H1 (cell line): ENCODE results near the gene PPIB. TPM values are rescaled to one million over a fixed set of nuclear protein-coding genes. Genes with fewer than 3 reads are reported as not detected.
A peak's percentile ranks its signal among the peaks of the same experiment; 100 is the strongest.

Source experiments
- ATF2 ChIP-seq: IDR thresholded peaks from 2 replicates; pipeline ENCODE4 v1.6.1; 2012; ENCODE audit warnings: low read length, inconsistent platforms
- BCL11A ChIP-seq, 2 experiments: IDR thresholded peaks; one replicate each; pipeline ENCODE4 v1.6.1; 2011; ENCODE audit warnings: low read depth in 2 of 2, low read length in 2 of 2, mild to moderate bottlenecking in 2 of 2
- BRCA1 ChIP-seq: IDR thresholded peaks from 2 replicates; pipeline ENCODE4 v1.6.1; 2012; ENCODE audit warnings: low read depth, low read length, improper control_type of control experiment
- CBX5 ChIP-seq: fragments of 300-800, 300-1000 bp; sonication (generic); IDR thresholded peaks from 2 replicates; pipeline ENCODE4 v1.7.1; 2016; ENCODE audit warnings: antibody characterized with exemption, low read length, low read depth
- CBX8 ChIP-seq: fragments of 300-800, 300-1000 bp; sonication (generic); IDR thresholded peaks from 2 replicates; pipeline ENCODE4 v1.7.1; 2016; ENCODE audit warnings: low read depth, low read length, borderline replicate concordance
- CEBPB ChIP-seq: IDR thresholded peaks from 2 replicates; pipeline ENCODE4 v1.6.1; 2012; ENCODE audit warnings: low read depth, low read length
- CHD2 ChIP-seq: IDR thresholded peaks from 2 replicates; pipeline ENCODE4 v1.6.1; 2012; ENCODE audit warnings: low read length, improper control_type of control experiment
- E2F6 ChIP-seq: IDR thresholded peaks from 2 replicates; pipeline ENCODE4 v1.6.1; 2012; ENCODE audit warnings: inconsistent platforms
- EGR1 ChIP-seq: IDR thresholded peaks from 2 replicates; pipeline ENCODE4 v1.6.1; 2011; ENCODE audit warnings: low read depth, low read length, borderline replicate concordance
- GABPA ChIP-seq: IDR thresholded peaks from 2 replicates; pipeline ENCODE4 v1.6.1; 2011; ENCODE audit warnings: mild to moderate bottlenecking, low read length, moderate library complexity, borderline replicate concordance; ENCODE audit not compliant: insufficient read depth
- GTF2F1 ChIP-seq: IDR thresholded peaks from 2 replicates; pipeline ENCODE4 v1.6.1; 2012; ENCODE audit warnings: low read depth, low read length, improper control_type of control experiment, borderline replicate concordance
- KDM1A ChIP-seq: fragments of 200-600, 300-600 bp; sonication (generic); IDR thresholded peaks from 2 replicates; pipeline ENCODE4 v1.7.1; 2016; ENCODE audit warnings: mild to moderate bottlenecking, low read length, borderline replicate concordance
- MAFK ChIP-seq: IDR thresholded peaks from 2 replicates; pipeline ENCODE4 v1.6.1; 2012; ENCODE audit warnings: low read depth, mild to moderate bottlenecking, improper control_type of control experiment, low read length
- MAX ChIP-seq: IDR thresholded peaks from 2 replicates; pipeline ENCODE4 v1.6.1; 2012; ENCODE audit warnings: inconsistent platforms
- NANOG ChIP-seq: IDR thresholded peaks from 2 replicates; pipeline ENCODE4 v1.6.1; 2011; ENCODE audit warnings: low read length, low read depth, mild to moderate bottlenecking, inconsistent platforms; ENCODE audit not compliant: insufficient read depth, poor library complexity, severe bottlenecking
- POU5F1 ChIP-seq: IDR thresholded peaks from 2 replicates; pipeline ENCODE4 v1.6.1; 2011; ENCODE audit warnings: low read depth, mild to moderate bottlenecking, low read length, moderate library complexity
- RXRA ChIP-seq: IDR thresholded peaks from 2 replicates; pipeline ENCODE4 v1.6.1; 2011; ENCODE audit warnings: low read depth, mild to moderate bottlenecking, low read length, moderate library complexity; ENCODE audit not compliant: insufficient read depth
- SIX5 ChIP-seq: IDR thresholded peaks from 2 replicates; pipeline ENCODE4 v1.6.1; 2011; ENCODE audit warnings: mild to moderate bottlenecking, low read depth, low read length
- SP2 ChIP-seq: IDR thresholded peaks from 2 replicates; pipeline ENCODE4 v1.6.1; 2012; ENCODE audit warnings: mild to moderate bottlenecking, low read length, inconsistent platforms
- SRF ChIP-seq: IDR thresholded peaks from 2 replicates; pipeline ENCODE4 v1.6.1; 2011; ENCODE audit warnings: mild to moderate bottlenecking, low read depth, low read length, moderate library complexity
- SUZ12 ChIP-seq: fragments of 200-600 bp; sonication (generic); IDR thresholded peaks from 2 replicates; pipeline ENCODE4 v1.6.1; 2012; ENCODE audit warnings: mild to moderate bottlenecking, inconsistent platforms, low read length, moderate library complexity, mixed read lengths
- TAF7 ChIP-seq: optimal IDR thresholded peaks from 2 replicates; pipeline ENCODE3; 2011; ENCODE audit warnings: low read depth, mild to moderate bottlenecking, inconsistent platforms, low read length, moderate library complexity, borderline replicate concordance
- polyA plus RNA-seq, 7 experiments: library from polyadenylated mRNA; depleted of rRNA in 3 of 7; stranded (reverse) in 5 of 7; unstranded in 2 of 7; fragments of >200 nt in 5 of 7; fragments of 200-250 nt in 2 of 7; gene quantifications; 1 replicate in 5 of 7; 2 replicates in 1 of 7; 4 replicates in 1 of 7; pipeline versions ENCODE4 v1.2.1 to v1.2.3, GENCODE V29; 2011 to 2013; ENCODE audit warnings: missing spikeins in 2 of 7, mixed read lengths in 2 of 7
- total RNA-seq: library from RNA; stranded (reverse); fragmentation: NEBNext Ultra II Directional; extraction: Animal tissue kit (Norgen Biotek cat#: 25700); gene quantifications from 2 replicates; pipeline ENCODE4 v1.2.1, GENCODE V29; 2021

The PPIB gene
- total and polyA plus RNA-seq, 2 of the 8 experiments (the other 6 are each of a cell fraction or from before 2014, with no cell fraction given), result 558 to 579 TPM

GRCh38 chr15:64162869-64163658 is at the start of gene PPIB (continued):
- no peak for TF ChIP-seq MAFK
- TF ChIP-seq SRF, result no peak
- no peak for TF ChIP-seq CBX8
- peak; percentile 77 for TF ChIP-seq GABPA
- no peak for TF ChIP-seq BRCA1
- 0 out of 2 replicates have a peak, but pooled peaks have one; percentile 32 for TF ChIP-seq SIX5
- TF ChIP-seq CHD2, result no peak
- no peak for TF ChIP-seq GTF2F1
- TF ChIP-seq SP2, result no peak
- no peak for TF ChIP-seq NANOG
- TF ChIP-seq EGR1, result peak; percentile 62; the same call in 1 of the 2 replicates
- no peak for TF ChIP-seq E2F6
- peak; percentile 54; the same call in 1 of the 2 replicates for TF ChIP-seq SUZ12
- no peak for TF ChIP-seq BCL11A (IDR thresholded peaks at IDR 0.05; ENCODE audit: low read depth in 2 of 2, low read length in 2 of 2)
- TF ChIP-seq POU5F1, result no peak
- peak; percentile 62 for TF ChIP-seq TAF7
- TF ChIP-seq RXRA, result no peak
- TF ChIP-seq CEBPB, result no peak
- TF ChIP-seq KDM1A, result no peak
- TF ChIP-seq CBX5, result no peak
- TF ChIP-seq MAX, result peak; percentile 41; the same call in 1 of the 2 replicates
- 0 out of 2 replicates have a peak, but pooled peaks have one; percentile 18 for TF ChIP-seq ATF2
